HG02759 (cell line): ENCODE measurements around the gene IFFO2.

ENCODE experiments used
- ATAC-seq: cut with Tn5 transposase; IDR thresholded peaks from one replicate; pipeline ENCODE4 v1.9.1; 2021; ENCODE audit warnings: mild to moderate bottlenecking, moderate library complexity; ENCODE audit not compliant: unreplicated experiment

IFFO2 gene

DNA sequence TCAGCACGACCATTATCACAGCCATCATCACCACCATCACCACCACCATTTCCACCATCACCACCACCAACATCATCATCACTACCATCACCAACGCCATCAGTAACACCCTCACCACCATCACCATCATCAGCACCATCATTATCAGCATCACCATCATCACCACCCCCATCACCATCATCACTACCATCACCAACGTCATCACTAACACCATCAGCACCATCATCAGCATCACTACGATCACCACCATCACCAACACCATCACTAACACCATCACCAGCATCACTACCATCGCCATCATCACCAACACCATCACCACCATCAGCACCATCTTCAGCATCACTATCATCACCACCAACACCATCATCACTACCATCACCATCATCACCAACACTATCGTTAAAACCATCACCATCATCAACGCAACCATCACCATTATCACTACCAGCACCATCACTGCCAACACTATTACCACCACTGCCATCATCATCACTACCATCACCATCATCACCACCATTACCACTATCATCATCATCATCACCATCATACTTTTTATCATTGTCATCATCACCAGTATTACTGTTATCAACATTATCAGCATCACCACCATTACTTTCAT is 98.3 kb downstream of the IFFO2 start:
- ATAC-seq, result no peak

DNA sequence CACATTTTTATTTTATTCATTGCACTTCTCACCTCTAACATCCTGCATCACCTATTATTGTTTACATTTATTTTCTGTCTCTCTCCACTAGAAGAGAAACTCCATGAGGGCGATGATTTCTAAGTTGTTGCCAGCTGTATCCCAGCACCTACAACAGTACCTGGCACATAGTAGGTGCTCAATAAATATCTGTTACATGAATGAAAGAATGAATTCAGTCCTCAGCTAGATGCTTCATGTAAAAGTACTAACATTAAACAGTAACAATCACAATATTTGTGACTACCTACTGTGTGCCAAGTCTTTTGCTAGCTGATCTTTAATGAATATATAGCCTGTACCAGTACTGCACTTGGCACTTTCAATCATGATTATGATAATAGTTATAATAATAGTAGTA is 100.0 kb downstream of the IFFO2 start:
- no peak for ATAC-seq

GRCh38 chr1:18855573-18855972 is 100.9 kb downstream of the IFFO2 start:
- no peak for ATAC-seq

DNA sequence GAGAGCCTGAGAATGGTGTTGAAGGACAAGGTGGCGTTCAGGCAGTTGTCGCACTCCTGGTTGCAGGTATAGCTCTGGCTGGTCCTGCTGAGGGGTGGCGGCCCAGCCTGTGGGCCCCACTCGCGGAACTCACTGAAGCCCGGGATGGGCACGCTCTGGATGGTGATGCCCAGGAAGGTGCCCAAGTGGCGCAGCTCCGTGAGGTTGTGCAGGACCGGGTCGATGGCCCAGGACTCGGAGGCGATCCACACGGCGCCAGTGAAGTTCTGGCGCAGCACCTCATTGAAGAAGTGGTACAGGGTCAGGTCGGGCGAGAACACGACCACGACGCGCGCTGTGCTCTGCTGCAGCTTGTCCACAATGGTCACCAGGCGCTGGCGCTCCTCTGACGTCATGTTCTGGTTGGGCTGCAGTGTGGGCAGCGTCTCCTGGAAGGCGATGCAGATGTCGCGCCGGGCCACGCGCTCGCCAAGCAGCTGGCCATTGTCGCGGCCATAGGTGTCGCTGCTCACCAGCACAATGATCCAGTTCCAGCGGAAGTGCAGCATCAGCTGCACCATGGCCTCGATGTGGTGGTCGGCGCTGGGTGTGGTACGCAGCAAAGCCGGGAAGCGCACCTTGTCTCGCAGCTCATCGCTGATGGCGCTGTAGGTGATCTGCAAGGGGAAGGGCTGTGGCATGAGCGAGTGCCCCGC is 102.0 kb downstream of the IFFO2 start:
- ATAC-seq, result no peak
